ENCODE data around the gene MTSS2.

The MTSS2 gene

GRCh38 chr16:70715055-70715858, 29.4 kb upstream of the MTSS2 start:
- DNase-seq (ENCODE audit: low read depth, low spot score), result no peak

- no peak for DNase-seq (ENCODE audit: low read depth, low spot score)
Observed at GRCh38 chr16:70714581-70715054, 28.8 kb upstream of the MTSS2 start.

GRCh38 chr16:70713824-70714223, 28.0 kb upstream of the MTSS2 start:
- no peak for DNase-seq (ENCODE audit: low read depth, low spot score)

- DNase-seq (ENCODE audit: low read depth, low spot score), result no peak
Observed at GRCh38 chr16:70713342-70713741, 27.5 kb upstream of the MTSS2 start.

- no peak for DNase-seq (ENCODE audit: low read depth, low spot score)
Observed at GRCh38 chr16:70712942-70713341, 27.1 kb upstream of the MTSS2 start.

GRCh38 chr16:70712359-70712758, 26.5 kb upstream of the MTSS2 start:
- DNase-seq (ENCODE audit: low read depth, low spot score), result no peak

GRCh38 chr16:70711211-70712031, 25.6 kb upstream of the MTSS2 start:
- DNase-seq (ENCODE audit: low read depth, low spot score), result no peak

GRCh38 chr16:70710422-70711210, 24.8 kb upstream of the MTSS2 start:
- no peak for DNase-seq (ENCODE audit: low read depth, low spot score)

GRCh38 chr16:70709942-70710341, 24.1 kb upstream of the MTSS2 start:
- DNase-seq (ENCODE audit: low read depth, low spot score), result no peak

- DNase-seq (ENCODE audit: low read depth, low spot score), result no peak
Observed at GRCh38 chr16:70709457-70709856, 23.6 kb upstream of the MTSS2 start.

GRCh38 chr16:70708366-70709246, 22.8 kb upstream of the MTSS2 start:
- no peak for DNase-seq (ENCODE audit: low read depth, low spot score)

GRCh38 chr16:70706948-70707465, 21.2 kb upstream of the MTSS2 start:
- DNase-seq (ENCODE audit: low read depth, low spot score), result no peak

GRCh38 chr16:70705056-70705455, 19.2 kb upstream of the MTSS2 start:
- no peak for DNase-seq (ENCODE audit: low read depth, low spot score)

- no peak for DNase-seq (ENCODE audit: low read depth, low spot score)
Observed at GRCh38 chr16:70704586-70704985, 18.7 kb upstream of the MTSS2 start.

- DNase-seq (ENCODE audit: low read depth, low spot score), result no peak
Observed at GRCh38 chr16:70703835-70704381, 18.1 kb upstream of the MTSS2 start.

- DNase-seq (ENCODE audit: low read depth, low spot score), result no peak
Observed at GRCh38 chr16:70703041-70703834, 17.4 kb upstream of the MTSS2 start.

- DNase-seq (ENCODE audit: low read depth, low spot score), result no peak
Observed at GRCh38 chr16:70702624-70703023, 16.8 kb upstream of the MTSS2 start.

- DNase-seq (ENCODE audit: low read depth, low spot score), result no peak
Observed at GRCh38 chr16:70701998-70702397, 16.1 kb upstream of the MTSS2 start.

- no peak for DNase-seq (ENCODE audit: low read depth, low spot score)
Observed at GRCh38 chr16:70701596-70701995, 15.7 kb upstream of the MTSS2 start.

- no peak for DNase-seq (ENCODE audit: low read depth, low spot score)
Observed at GRCh38 chr16:70701036-70701435, 15.2 kb upstream of the MTSS2 start.
